ENCODE measurements around the gene PLXDC1. TPM values are rescaled to one million over a fixed set of nuclear protein-coding genes. Genes with fewer than 3 reads are reported as not detected.
"Not testable (repeated sequence)": the region's sequence is repeated elsewhere in the genome, so short reads cannot be mapped to it uniquely, and the experiment has no call there.

Gene PLXDC1
- total RNA-seq, 1 experiment from 2014 or later: 0.52 TPM

DNA sequence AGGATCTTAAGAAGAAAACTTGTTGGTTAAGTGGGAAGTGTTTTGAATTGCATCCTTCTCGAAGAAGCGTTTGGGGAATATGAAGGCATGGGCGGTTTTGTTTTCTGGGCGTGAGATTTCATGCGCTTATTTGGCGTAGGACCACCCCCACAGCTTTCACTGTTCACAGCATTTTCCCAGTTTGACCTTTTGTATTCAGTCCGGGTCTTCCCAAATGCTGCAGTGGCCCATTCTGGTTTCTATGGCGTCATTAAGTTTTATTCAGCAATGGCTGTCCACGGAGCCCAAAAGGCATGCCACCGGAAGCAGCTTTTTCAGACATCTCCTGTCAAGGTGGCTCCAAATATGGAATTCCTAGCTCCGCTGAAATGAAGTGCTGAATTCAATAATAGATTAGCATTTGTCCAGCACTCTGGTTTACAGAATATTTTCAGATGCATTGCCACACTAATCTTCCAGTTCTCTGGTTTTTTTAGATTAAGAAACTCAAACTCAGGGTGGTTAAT lies 93.7 kb downstream of the PLXDC1 start:
- BruUV-seq (replicated peaks): TSS peak; percentile 18
- Mint-ChIP-seq H3K9me3 (ENCODE audit: low read depth, unreplicated experiment) (peaks cover 4% of the 10 kb centered on the region), H3K4me1 (ENCODE audit: low read depth, unreplicated experiment) (peaks cover 23% of the 10 kb centered on the region), H3K36me3 (ENCODE audit: insufficient read depth, unreplicated experiment) (peaks cover 18% of the 10 kb centered on the region), H3K27ac (ENCODE audit: unreplicated experiment) (no peak overlapping the region), H3K4me3 (ENCODE audit: low read depth, unreplicated experiment) (peak overlapping the region; percentile 60), H3K27me3 (ENCODE audit: unreplicated experiment) (peaks cover 52% of the 10 kb centered on the region)
- DNase-seq: no peak
- TF ChIP-seq, protein P1, sequence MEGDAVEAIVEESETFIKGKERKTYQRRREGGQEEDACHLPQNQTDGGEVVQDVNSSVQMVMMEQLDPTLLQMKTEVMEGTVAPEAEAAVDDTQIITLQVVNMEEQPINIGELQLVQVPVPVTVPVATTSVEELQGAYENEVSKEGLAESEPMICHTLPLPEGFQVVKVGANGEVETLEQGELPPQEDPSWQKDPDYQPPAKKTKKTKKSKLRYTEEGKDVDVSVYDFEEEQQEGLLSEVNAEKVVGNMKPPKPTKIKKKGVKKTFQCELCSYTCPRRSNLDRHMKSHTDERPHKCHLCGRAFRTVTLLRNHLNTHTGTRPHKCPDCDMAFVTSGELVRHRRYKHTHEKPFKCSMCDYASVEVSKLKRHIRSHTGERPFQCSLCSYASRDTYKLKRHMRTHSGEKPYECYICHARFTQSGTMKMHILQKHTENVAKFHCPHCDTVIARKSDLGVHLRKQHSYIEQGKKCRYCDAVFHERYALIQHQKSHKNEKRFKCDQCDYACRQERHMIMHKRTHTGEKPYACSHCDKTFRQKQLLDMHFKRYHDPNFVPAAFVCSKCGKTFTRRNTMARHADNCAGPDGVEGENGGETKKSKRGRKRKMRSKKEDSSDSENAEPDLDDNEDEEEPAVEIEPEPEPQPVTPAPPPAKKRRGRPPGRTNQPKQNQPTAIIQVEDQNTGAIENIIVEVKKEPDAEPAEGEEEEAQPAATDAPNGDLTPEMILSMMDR (IDR thresholded peaks at IDR 0.05; ENCODE audit: unreplicated experiment): no peak
- intact Hi-C loops (cut with micrococcal nuclease; ENCODE audit: unreplicated experiment): no loop called here
- CTCF ChIA-PET: interaction anchor here (0.6 to 1.9 kb wide), 5 partner anchors 9 to 189 kb away, joined by 3 to 6 read pairs (median 3); no protein-coding TSS in a partner anchor

DNA sequence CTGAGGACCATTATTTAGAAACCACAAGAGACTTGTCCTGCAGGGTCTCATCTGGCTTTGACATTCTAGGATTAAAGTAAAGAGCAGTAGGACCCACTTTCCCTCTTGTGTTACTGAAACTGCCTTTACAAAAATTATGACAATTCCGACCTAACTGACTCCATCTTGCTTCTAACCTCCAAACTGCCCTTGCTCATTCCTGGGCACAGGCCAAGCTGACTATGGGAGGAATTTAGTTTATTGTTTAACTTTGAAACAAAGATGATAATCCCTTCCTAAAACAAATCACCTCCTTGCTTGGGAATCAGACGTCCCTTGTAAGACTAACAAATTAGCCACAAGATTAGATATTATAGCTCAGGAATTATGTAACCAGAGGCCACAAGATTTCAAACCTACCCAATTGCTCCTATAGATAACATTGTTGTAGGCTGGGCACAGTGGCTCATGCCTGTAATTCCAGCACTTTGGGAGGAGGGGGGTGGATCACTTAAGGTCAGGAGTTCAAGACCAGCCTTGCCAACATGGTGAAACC lies 97.3 kb downstream of the PLXDC1 start:
- Mint-ChIP-seq H3K4me1 (ENCODE audit: low read depth, unreplicated experiment) (peaks cover 23% of the 10 kb centered on the region), H3K4me3 (ENCODE audit: low read depth, unreplicated experiment) (no peak overlapping the region), H3K27me3 (ENCODE audit: unreplicated experiment) (peaks cover 51% of the 10 kb centered on the region), H3K9me3 (ENCODE audit: low read depth, unreplicated experiment) (peaks cover 4% of the 10 kb centered on the region), H3K36me3 (ENCODE audit: insufficient read depth, unreplicated experiment) (peaks cover 18% of the 10 kb centered on the region), H3K27ac (ENCODE audit: unreplicated experiment) (no peak overlapping the region)
- DNase-seq: no peak
- TF ChIP-seq, protein P1 (IDR thresholded peaks at IDR 0.05; ENCODE audit: unreplicated experiment): no peak
- CTCF ChIA-PET: interaction anchor here (1.2 to 2.4 kb wide), 7 partner anchors 9 to 186 kb away, joined by 3 to 12 read pairs (median 6); no protein-coding TSS in a partner anchor
- intact Hi-C loops (cut with micrococcal nuclease; ENCODE audit: unreplicated experiment): no loop called here
- BruUV-seq (replicated peaks): no TSS peak

DNA sequence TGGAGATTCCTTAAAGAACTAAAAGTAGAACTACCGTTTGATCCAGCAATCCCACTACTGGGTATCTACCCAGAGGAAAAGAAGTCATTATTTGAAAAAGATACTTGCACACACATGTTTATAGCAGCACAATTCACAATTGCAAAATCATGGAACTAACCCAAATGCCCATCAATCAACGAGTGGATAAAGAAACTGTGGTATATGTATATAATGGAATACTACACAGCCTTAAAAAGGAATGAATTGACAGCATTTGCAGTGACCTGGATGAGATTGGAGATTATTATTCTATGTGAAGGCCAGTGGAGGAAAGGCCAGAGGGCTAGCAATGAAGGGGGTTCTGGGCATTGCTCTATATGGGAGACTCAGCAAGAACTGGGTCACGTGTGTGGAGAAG lies 99.0 kb downstream of the PLXDC1 start:
- intact Hi-C loops (cut with micrococcal nuclease; ENCODE audit: unreplicated experiment); H3K4me3 Mint-ChIP-seq (ENCODE audit: low read depth, unreplicated experiment); DNase-seq; BruUV-seq (replicated peaks); H3K27ac Mint-ChIP-seq (ENCODE audit: unreplicated experiment); CTCF ChIA-PET: not testable (repeated sequence)
- Mint-ChIP-seq H3K4me1 (ENCODE audit: low read depth, unreplicated experiment) (peaks cover 23% of the 10 kb centered on the region), H3K36me3 (ENCODE audit: insufficient read depth, unreplicated experiment) (peaks cover 26% of the 10 kb centered on the region), H3K9me3 (ENCODE audit: low read depth, unreplicated experiment) (peaks cover 10% of the 10 kb centered on the region), H3K27me3 (ENCODE audit: unreplicated experiment) (peaks cover 51% of the 10 kb centered on the region)

DNA sequence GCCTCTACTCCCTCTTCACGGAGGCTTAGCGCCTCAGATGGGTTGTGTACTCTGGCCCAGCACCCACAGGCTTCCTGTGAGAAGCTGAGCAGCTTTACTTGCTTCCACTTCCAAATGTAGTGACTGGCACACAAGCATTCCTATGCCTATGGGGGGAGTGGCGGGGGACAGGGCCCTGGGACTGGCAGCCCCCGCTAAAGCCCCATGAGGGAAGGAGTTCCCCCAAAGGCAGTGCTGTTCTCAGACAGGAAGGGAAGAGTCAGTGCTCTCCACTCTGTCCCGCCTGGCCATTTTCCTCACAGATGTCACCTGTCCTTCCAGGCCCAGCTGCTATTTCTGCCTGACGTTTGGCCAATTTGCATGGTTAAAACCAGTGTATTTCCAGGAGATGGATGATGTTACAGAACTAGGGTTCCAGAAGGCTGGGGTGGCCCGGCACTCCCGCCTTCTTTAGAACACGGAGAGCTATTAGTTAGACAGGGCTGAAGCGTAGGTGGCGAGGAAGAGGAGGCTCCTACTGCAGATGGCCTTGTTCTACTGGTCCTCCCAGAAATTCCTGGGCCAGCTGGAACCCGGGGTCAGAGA lies 100.3 kb downstream of the PLXDC1 start:
- peaks cover 16% of the 10 kb centered on the region for H3K4me1 Mint-ChIP-seq (ENCODE audit: low read depth, unreplicated experiment)
- BruUV-seq (replicated peaks): no TSS peak
- TF ChIP-seq, protein P1 (IDR thresholded peaks at IDR 0.05; ENCODE audit: unreplicated experiment): no peak
- CTCF ChIA-PET: interaction anchor here (0.5 to 2.4 kb wide), 2 partner anchors 10 to 243 kb away, joined by 5 to 7 read pairs; no protein-coding TSS in a partner anchor
- no peak for DNase-seq
- no peak overlapping the region for H3K4me3 Mint-ChIP-seq (ENCODE audit: low read depth, unreplicated experiment)
- peaks cover 16% of the 10 kb centered on the region for H3K9me3 Mint-ChIP-seq (ENCODE audit: low read depth, unreplicated experiment)
- H3K27ac Mint-ChIP-seq (ENCODE audit: unreplicated experiment): no peak overlapping the region
- intact Hi-C loops (cut with micrococcal nuclease; ENCODE audit: unreplicated experiment): no loop called here
- H3K27me3 Mint-ChIP-seq (ENCODE audit: unreplicated experiment): peaks cover 59% of the 10 kb centered on the region
- peaks cover 26% of the 10 kb centered on the region for H3K36me3 Mint-ChIP-seq (ENCODE audit: insufficient read depth, unreplicated experiment)
